Lung (tissue), 5 donors: ENCODE data around the gene ATF6B. TPM values are rescaled to one million over a fixed set of nuclear protein-coding genes. Genes with fewer than 3 reads are reported as not detected.

Source experiments
- polyA plus RNA-seq, 2 donors: library from polyadenylated mRNA; stranded (reverse); fragments of 200-250 nt; gene quantifications; one replicate each; pipeline ENCODE4 v1.2.1, GENCODE V29; 2013
- small RNA-seq: library from RNA; depleted of rRNA; stranded (forward); fragments of <200 nt; gene quantifications from one replicate; pipeline ENCODE3, GENCODE V24; 2014; ENCODE audit warnings: low replicate concordance
- total RNA-seq, 2 donors: library from RNA; depleted of rRNA in 1 of 2; stranded (reverse); fragments of >200 nt in 1 of 2; gene quantifications; one replicate each; pipeline ENCODE4 v1.2.1, GENCODE V29; 2014 to 2021
- donor health status: Bipolar disorder and iron deficiency.
- donor health status: healthy.
- donor health status: DM: yes; HTN: yes; CAD: no.

The ATF6B gene
- total and polyA plus RNA-seq, 4 donors = 50.1 to 101 (median 62.4) TPM

Small RNA genes within 50 kb of the gene (small RNA-seq; reads per million reads assigned to genes)
- not detected for gene RNA5SP206

Other genes starting within 250 kb of the ATF6B start
- 100 to 1,000 TPM in 1 of 2 donors, 10 to 100 TPM in 1; 66.4 to 121 TPM for gene SLC44A4, start 249.2 kb downstream of the ATF6B start, total RNA-seq
- 10 to 100 TPM; 22.2 to 33.0 TPM for gene SLC44A4, start 249.2 kb downstream of the ATF6B start, polyA plus RNA-seq
- 10 to 100 TPM; 37.6 to 43.4 TPM for gene EHMT2, start 230.5 kb downstream of the ATF6B start, total RNA-seq
- gene EHMT2, start 230.5 kb downstream of the ATF6B start, polyA plus RNA-seq = 10 to 100 TPM; 21.2 to 31.9 TPM
- gene ZBTB12, start 226.2 kb downstream of the ATF6B start, total RNA-seq = 1 to 10 TPM; 6.4 to 7.3 TPM
- gene ZBTB12, start 226.2 kb downstream of the ATF6B start, polyA plus RNA-seq = 1 to 10 TPM; 2.8 to 3.9 TPM
- 100 to 1,000 TPM in 1 of 2 donors, 10 to 100 TPM in 1; 28.6 to 194 TPM for gene C2, start 200.5 kb downstream of the ATF6B start, total RNA-seq
- 100 to 1,000 TPM in 1 of 2 donors, 10 to 100 TPM in 1; 69.1 to 230 TPM for gene C2, start 200.5 kb downstream of the ATF6B start, polyA plus RNA-seq
- gene CFB, start 182.2 kb downstream of the ATF6B start, total RNA-seq = 100 to 1,000 TPM; 212 to 255 TPM
- gene CFB, start 182.2 kb downstream of the ATF6B start, polyA plus RNA-seq = 100 to 1,000 TPM; 173 to 297 TPM
- 10 to 100 TPM; 57.5 to 69.0 TPM for gene NELFE, start 169.3 kb downstream of the ATF6B start, total RNA-seq
- 10 to 100 TPM; 53.1 to 59.9 TPM for gene NELFE, start 169.3 kb downstream of the ATF6B start, polyA plus RNA-seq
- gene SKIC2, start 169.1 kb downstream of the ATF6B start, total RNA-seq = 10 to 100 TPM; 28.1 to 70.6 TPM
- gene SKIC2, start 169.1 kb downstream of the ATF6B start, polyA plus RNA-seq = 10 to 100 TPM; 52.7 to 78.0 TPM
- gene DXO, start 156.1 kb downstream of the ATF6B start, total RNA-seq = 10 to 100 TPM; 11.9 to 18.7 TPM
- gene DXO, start 156.1 kb downstream of the ATF6B start, polyA plus RNA-seq = 10 to 100 TPM; 15.1 to 23.9 TPM
- 100 to 1,000 TPM in 1 of 2 donors, 10 to 100 TPM in 1; 82.6 to 183 TPM for gene C4A, start 146.2 kb downstream of the ATF6B start, total RNA-seq
- 100 to 1,000 TPM in 1 of 2 donors, 10 to 100 TPM in 1; 48.3 to 284 TPM for gene C4A, start 146.2 kb downstream of the ATF6B start, polyA plus RNA-seq
- gene C4B, start 113.5 kb downstream of the ATF6B start, total RNA-seq = 100 to 1,000 TPM; 168 to 170 TPM
- 100 to 1,000 TPM in 1 of 2 donors, 10 to 100 TPM in 1; 58.2 to 296 TPM for gene C4B, start 113.5 kb downstream of the ATF6B start, polyA plus RNA-seq
- gene CYP21A2, start 89.8 kb downstream of the ATF6B start, total RNA-seq = 1 to 10 TPM in 1 of 2 donors, under 1 TPM in 1; 0.43 to 1.5 TPM
- 1 to 10 TPM in 1 of 2 donors, under 1 TPM in 1; 0.48 to 1.9 TPM for gene CYP21A2, start 89.8 kb downstream of the ATF6B start, polyA plus RNA-seq
- gene TNXB, start 18.9 kb downstream of the ATF6B start, total RNA-seq = 100 to 1,000 TPM in 1 of 2 donors, 10 to 100 TPM in 1; 56.9 to 117 TPM
- 10 to 100 TPM; 21.3 to 99.8 TPM for gene TNXB, start 18.9 kb downstream of the ATF6B start, polyA plus RNA-seq
- 1 to 10 TPM; 2.5 to 4.2 TPM for gene FKBPL, start 2.0 kb upstream of the ATF6B start, total RNA-seq
- gene FKBPL, start 2.0 kb upstream of the ATF6B start, polyA plus RNA-seq = 1 to 10 TPM; 5.1 to 7.3 TPM
- gene PRRT1, start 23.7 kb upstream of the ATF6B start, total RNA-seq = 1 to 10 TPM in 1 of 2 donors, under 1 TPM in 1; 0.57 to 2.0 TPM
- 1 to 10 TPM in 1 of 2 donors, under 1 TPM in 1; 0.53 to 1.4 TPM for gene PRRT1, start 23.7 kb upstream of the ATF6B start, polyA plus RNA-seq
- 100 to 1,000 TPM in 1 of 2 donors, 10 to 100 TPM in 1; 14.9 to 212 TPM for gene PPT2, start 25.9 kb upstream of the ATF6B start, total RNA-seq
- gene PPT2, start 25.9 kb upstream of the ATF6B start, polyA plus RNA-seq = 1 to 10 TPM; 5.7 to 7.3 TPM
- gene EGFL8, start 36.3 kb upstream of the ATF6B start, total RNA-seq = 10 to 100 TPM in 1 of 2 donors, 1 to 10 TPM in 1; 9.6 to 10.5 TPM
- 10 to 100 TPM in 1 of 2 donors, 1 to 10 TPM in 1; 3.8 to 10.9 TPM for gene EGFL8, start 36.3 kb upstream of the ATF6B start, polyA plus RNA-seq
- 10 to 100 TPM; 24.7 to 52.6 TPM for gene AGPAT1, start 47.8 kb upstream of the ATF6B start, total RNA-seq
- 10 to 100 TPM; 32.1 to 48.9 TPM for gene AGPAT1, start 47.8 kb upstream of the ATF6B start, polyA plus RNA-seq
- 10 to 100 TPM; 45.2 to 66.7 TPM for gene RNF5, start 50.2 kb upstream of the ATF6B start, total RNA-seq
- 10 to 100 TPM; 56.3 to 94.4 TPM for gene RNF5, start 50.2 kb upstream of the ATF6B start, polyA plus RNA-seq
- gene AGER, start 56.0 kb upstream of the ATF6B start, total RNA-seq = 100 to 1,000 TPM; 178 to 342 TPM
- gene AGER, start 56.0 kb upstream of the ATF6B start, polyA plus RNA-seq = 1,000 to 10,000 TPM in 1 of 2 donors, 100 to 1,000 TPM in 1; 352 to 1,487 TPM
- gene PBX2, start 62.0 kb upstream of the ATF6B start, total RNA-seq = 100 to 1,000 TPM in 1 of 2 donors, 10 to 100 TPM in 1; 86.7 to 128 TPM
- 10 to 100 TPM; 56.0 to 85.2 TPM for gene PBX2, start 62.0 kb upstream of the ATF6B start, polyA plus RNA-seq
- 10 to 100 TPM in 1 of 2 donors, 1 to 10 TPM in 1; 8.1 to 54.0 TPM for gene GPSM3, start 64.4 kb upstream of the ATF6B start, total RNA-seq
- gene GPSM3, start 64.4 kb upstream of the ATF6B start, polyA plus RNA-seq = 100 to 1,000 TPM in 1 of 2 donors, 10 to 100 TPM in 1; 40.7 to 145 TPM
- gene NOTCH4, start 95.8 kb upstream of the ATF6B start, total RNA-seq = 10 to 100 TPM; 43.0 to 43.3 TPM
- gene NOTCH4, start 95.8 kb upstream of the ATF6B start, polyA plus RNA-seq = 10 to 100 TPM; 38.8 to 54.6 TPM
- gene TSBP1, start 243.7 kb upstream of the ATF6B start, total RNA-seq = not detected
- not detected for gene TSBP1, start 243.7 kb upstream of the ATF6B start, polyA plus RNA-seq